Right forelimb (tissue), 1 donor: ENCODE measurements around the gene HOTAIR.

Experiments
- DNase-seq: peaks from one replicate; pipeline ENCODE4 v3.0.0-alpha.2; 2018

Gene HOTAIR

GRCh38 chr12:53939141-53940108 lies 35.3 kb downstream of the HOTAIR start:
- DNase-seq = no peak

GRCh38 chr12:53938326-53939140 lies 36.2 kb downstream of the HOTAIR start, which contains the start of gene HOXC13:
Gene HOXC13 (plus strand): TSS chr12:53938831. CDS start chr12:53938907, 76 bp downstream.
- no peak for DNase-seq

GRCh38 chr12:53937596-53938325 lies 37.0 kb downstream of the HOTAIR start:
- DNase-seq = no peak

- DNase-seq = no peak
Measured at GRCh38 chr12:53937099-53937498, 37.7 kb downstream of the HOTAIR start.

GRCh38 chr12:53935383-53936341 lies 39.1 kb downstream of the HOTAIR start:
- DNase-seq = no peak

- no peak for DNase-seq
Measured at GRCh38 chr12:53932915-53933314, 41.8 kb downstream of the HOTAIR start.

GRCh38 chr12:53931844-53932581 lies 42.7 kb downstream of the HOTAIR start:
- no peak for DNase-seq

GRCh38 chr12:53930591-53931255 lies 44.0 kb downstream of the HOTAIR start:
- no peak for DNase-seq

GRCh38 chr12:53929527-53929926 lies 45.2 kb downstream of the HOTAIR start:
- no peak for DNase-seq

GRCh38 chr12:53928054-53928835 lies 46.5 kb downstream of the HOTAIR start:
- DNase-seq = no peak

- DNase-seq = no peak
Measured at GRCh38 chr12:53927220-53928029, 47.3 kb downstream of the HOTAIR start.

- DNase-seq = no peak
Measured at GRCh38 chr12:53924521-53925405, 50.0 kb downstream of the HOTAIR start.

- DNase-seq = no peak
Measured at GRCh38 chr12:53916788-53917655, 57.7 kb downstream of the HOTAIR start.
